Limb (tissue), 2 donors: ENCODE measurements around the gene ANKRD12.
"Not testable (repeated sequence)": the region's sequence is repeated elsewhere in the genome, so short reads cannot be mapped to it uniquely, and the experiment has no call there.

Source experiments
- DNase-seq, 2 donors: peaks; one replicate each; pipeline ENCODE4 v3.0.0-alpha.2; 2016; ENCODE audit errors: extremely low spot score in 2 of 2

ANKRD12 gene

DNA sequence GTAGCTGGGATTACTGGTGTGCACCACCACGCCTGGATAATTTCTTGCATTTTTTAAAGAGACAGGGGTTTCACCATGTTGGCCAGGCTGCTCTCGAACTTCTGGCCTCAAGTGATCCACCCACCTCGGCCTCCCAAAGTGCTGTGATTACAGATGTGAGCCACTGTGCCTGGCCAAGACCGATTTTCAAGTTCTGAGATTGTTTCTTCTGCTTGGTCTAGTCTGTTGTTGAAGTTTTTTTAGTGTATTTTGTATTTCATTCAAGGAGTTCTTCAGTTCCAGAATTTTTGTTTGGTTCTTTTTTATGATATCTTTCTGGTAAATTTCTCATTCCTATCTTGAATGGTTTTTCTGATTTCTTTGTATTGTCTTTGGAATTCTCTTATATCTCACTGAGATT is 96.4 kb downstream of the ANKRD12 start:
- no peak for DNase-seq

DNA sequence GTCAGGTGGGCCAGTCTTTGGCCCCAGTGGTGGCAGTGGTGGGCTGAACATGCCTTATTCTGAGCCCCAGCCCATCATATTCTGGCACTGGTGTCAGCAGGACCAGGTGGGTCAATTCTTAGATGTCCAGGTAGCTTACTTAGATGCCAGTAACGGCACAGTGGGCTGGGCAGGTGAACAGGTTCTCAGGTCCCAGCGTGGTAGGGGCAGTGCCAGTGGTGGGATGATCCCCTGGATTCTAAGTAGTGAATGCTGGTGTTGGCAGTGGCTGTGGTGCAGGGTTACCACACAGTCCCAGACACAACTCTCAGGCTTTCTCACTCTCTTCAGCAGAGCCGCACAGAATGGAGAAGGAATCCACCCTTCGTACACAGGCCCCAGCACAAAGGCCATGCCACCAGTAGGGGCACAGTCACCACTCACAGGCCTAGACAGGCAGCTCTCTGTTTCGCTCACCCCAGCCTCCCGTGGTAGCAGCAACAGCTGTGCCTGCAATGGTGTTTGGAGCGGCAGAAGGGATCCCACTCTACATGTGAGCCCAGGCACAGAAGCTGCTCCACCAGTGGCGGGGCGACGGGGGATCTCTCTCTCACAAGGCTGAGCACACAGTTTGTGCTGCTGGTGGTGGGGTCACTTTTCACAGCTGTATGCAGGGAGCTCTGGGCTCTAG is 97.3 kb downstream of the ANKRD12 start:
- no peak for DNase-seq

DNA sequence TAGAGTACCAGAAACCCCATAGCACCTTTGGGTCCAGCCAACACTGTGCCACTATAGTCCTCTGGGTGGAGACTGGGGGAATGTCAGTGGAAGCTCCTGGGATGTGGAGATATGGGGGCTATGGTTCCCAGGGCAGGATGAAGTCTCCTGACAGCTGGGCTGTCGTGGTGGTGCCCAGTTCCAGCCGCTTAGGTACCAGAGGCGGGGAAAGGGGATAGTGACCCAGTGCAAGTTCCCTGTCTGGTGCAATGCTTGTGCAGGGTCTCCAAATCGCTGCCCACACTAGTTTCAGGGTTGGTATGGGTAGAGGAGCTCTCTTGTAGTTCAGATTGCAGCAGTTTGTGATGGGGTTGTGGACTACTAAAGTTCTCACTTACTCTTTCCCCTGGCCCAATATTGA is 97.9 kb downstream of the ANKRD12 start:
- no peak for DNase-seq

DNA sequence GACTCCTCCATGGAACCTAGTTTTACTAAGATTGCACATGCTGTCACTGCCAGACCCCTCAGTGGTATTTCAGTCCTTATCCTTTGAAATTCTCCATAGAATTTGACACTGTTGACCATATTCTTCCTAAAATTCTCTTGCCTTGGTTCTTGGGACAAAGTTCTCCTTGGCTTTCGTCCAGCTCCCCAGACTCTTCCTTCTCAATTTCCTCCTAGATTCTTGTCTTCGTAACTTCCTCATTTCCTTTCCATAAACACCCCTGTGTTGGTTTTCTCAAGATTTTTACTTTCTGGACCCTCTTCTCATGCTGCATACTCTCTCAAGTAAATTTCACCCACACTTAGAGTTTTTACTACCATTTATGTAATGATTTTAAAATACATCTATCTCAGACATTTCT is 101.4 kb downstream of the ANKRD12 start:
- no peak for DNase-seq

DNA sequence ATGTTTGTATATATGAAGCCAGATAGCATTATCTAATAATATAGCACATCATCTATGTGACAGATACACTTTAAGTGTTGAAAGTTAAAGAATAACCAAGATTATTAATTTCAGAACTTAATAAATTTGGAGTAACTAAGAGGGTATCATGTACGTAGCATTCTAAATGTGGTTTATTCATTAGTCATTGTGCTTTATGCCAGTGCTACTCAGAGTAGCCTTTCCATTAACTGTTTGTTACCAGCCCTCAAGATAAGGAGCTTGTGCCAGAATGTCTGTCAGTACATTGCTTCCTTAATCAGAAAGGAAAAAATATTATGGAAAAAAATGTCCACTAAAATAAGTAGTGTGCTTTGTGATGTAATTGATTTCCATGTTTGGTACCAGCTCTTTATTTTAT is 103.1 kb downstream of the ANKRD12 start:
- DNase-seq, result no peak

DNA sequence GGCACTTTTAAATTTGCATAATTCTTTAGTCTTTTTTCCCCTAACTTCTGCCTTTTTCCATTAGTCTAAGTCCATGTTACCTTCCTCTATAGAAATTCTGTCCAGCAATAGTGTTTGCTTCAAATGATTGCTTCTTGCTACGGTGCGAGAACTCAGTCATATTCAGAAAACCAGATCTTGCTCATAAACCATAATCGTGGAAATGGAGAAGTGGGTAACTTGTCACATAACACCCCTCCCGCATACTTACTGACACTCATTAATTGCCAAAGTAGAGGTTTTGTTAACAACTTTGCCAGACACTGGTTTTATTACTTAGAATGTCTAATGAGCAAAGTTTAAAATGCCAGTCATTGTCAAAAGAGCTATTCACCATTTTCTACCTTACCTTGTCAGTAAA is 103.7 kb downstream of the ANKRD12 start:
- DNase-seq, result no peak

DNA sequence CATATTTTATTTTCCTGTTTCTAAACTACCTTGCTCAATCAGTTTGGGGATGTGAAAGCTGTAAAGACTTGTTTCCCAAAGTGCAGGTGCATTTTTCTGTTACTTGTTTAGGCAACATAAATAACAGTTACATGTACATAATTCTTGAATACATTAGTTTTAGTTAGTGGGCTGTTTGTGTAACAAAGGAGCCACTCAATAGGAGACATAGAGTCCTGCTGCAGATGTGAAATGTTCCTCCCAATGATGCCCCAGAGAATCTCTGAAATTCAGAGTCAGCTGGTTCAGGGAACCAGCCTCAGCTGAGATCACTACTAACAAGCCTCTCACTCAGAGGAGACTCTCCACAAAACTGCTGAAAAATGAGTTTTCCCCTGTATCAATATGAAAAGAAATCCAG is 106.4 kb downstream of the ANKRD12 start:
- DNase-seq, result no peak

DNA sequence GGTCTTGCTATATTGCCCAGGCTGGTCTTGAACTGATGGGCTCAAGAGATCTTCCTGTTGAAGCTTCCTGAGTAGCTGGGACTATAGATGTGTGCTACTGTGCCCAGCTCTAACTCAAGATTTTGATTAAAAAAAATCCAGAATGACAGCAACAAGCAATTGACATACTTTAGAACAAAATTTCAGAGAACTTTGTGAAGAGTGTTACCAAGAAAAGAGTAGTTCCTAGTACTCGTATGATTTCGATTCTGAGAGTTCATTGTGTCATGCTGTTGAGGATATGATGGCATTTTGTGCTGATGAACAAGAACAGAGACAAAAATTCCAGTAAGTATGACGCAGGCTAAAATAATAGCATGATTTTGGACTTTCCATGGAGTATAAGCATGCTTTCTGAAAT is 107.8 kb downstream of the ANKRD12 start:
- DNase-seq, result no peak

DNA sequence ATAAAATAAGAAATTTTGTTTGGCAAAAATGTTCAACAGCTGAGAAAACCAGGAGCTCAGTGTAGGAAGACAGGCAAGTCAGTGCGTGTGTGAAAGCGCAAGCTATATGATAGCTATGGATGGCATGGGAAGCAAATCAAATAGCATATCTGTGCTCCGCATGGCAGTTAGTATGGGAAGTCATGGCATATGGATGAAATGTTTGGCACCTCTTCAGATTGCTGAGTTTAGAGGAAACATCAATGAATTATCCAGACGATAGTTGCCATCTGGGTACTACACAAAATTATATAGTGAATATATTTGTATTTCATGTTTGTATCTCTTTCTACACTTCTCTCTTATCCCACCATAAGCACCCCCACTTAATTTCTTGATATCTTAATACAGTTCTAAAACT is 112.1 kb downstream of the ANKRD12 start:
- DNase-seq, result no peak

DNA sequence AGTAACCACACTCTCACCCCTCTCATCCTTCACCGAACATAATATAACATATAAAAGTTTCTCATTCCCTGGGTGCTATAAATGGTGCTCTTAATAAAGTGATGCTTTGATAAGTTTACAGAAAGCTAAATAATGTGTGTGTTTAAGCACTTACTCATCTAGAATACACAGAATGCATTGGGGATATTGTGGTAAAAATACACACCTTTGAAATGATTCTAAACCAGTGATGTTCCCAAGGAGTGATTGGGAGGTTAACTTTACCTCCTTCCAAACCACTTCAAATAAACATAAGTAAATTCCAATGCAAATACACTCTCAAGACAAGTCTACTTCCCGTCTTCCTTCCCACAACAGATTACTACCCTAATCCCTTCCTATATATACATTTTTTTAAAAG is 112.7 kb downstream of the ANKRD12 start:
- no peak for DNase-seq

DNA sequence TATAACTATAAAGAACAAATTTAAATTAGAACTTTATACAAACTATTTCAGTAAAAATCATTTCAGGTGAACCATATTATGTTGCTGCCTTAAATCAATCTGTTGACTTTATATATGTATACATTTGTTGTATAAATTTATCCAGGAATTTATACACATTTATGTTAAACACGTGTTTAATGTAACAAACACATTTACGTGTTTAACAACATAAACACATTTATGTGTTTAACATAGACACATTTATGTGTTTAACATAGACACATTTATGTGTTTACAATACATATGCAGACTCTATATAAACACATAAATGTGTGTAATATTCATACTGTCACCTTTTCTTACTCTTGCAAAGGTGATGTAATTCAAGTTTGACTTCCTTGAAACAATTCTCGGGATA is 122.6 kb downstream of the ANKRD12 start:
- no peak for DNase-seq

DNA sequence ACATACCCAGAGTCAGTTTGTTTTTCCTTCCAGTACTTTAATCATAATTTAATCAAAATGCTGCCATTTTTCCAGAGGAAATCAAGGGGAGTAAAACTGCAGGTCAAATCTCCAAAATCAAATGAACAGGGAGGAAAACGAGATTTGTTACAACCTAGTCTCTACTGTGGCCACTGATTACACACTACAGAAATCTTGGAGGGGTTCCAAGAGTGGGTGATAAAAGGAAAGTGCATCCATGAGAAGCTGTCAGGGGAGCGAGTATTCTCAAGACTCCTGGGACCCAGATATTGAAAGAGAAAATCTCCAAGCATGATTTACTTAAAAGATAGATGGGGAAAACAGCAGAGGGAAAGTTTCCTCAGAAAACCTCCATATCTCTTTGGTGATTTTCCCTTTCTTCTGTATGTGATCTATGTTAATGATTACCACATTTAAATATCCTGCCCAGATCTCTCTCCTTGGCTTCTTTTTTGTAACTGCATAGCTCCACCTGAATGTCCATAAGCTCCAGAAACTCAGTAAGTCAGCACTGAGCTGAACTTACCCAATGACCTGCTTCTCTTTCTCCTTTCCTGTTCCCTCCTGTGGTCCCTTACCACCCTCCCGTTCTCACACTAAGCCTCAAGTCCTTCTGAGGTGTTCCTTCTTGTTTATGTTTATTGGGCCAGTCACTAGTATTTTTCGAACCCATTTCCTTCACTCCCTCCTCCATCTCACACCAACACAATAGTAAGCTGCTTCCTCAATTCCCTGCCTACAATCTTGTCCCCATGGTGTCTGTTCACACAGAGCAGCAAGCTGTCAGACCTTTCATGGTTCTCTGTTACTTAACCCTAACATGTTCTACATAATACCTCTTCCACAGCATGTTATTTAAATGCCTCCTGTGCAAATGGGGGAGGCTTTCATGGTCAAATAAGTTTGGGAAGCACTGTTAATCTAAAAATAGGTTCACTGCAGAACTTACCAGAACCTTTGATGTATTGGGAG is 124.1 kb downstream of the ANKRD12 start:
- no peak for DNase-seq

DNA sequence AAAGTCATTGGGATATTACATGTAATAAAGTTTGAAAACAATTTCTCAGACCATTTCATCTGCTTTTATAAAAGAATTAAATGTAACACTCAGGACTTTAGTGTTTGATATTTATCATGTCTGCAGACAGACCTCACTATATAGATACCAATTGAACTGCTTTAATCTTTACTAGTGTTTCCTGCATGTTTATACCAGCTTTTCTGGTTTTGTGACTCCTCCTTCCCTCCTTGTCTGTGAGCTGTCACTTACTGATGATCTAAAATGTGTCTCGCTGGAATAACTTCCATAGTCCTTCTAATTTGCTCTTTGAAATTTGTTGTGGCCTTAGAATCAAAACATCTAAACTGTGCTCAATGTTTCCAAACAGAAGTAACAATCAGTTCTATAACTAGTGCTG is 126.7 kb downstream of the ANKRD12 start:
- no peak for DNase-seq

DNA sequence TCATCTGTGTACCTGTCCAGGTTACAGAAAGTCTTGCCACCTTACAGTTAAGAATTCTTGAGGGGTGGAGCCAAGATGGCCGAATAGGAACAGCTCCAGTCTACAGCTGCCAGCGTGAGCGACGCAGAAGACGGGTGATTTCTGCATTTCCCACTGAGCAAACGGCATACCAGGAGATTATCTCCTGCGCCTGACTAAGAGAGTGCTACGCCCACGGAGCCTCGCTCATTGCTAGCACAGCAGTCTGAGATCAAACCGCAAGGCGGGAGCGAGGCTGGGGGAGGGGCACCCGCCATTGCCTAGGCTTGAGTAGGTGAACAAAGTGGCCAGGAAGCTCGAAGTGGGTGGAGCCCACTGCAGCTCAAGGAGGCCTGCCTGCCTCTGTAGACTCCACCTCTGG is 128.2 kb downstream of the ANKRD12 start:
- DNase-seq, result not testable (repeated sequence)

DNA sequence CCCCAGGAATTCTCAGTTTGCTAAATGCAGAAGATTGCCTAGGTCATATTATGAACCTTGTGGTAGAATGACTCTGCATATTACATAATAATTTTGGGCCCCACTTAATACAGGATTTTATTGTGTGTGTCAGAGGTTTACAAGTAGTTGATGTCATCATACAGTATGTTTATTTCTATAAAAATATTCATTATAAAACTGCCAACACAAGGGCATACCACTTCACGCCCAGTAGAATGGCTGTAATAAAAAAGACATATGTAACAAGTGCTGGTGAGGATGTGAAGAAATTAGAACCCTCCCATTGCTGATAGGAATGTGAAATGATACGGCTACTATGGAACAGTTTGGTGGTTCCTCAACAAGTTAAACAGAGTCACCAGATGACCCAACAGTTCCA is 136.6 kb downstream of the ANKRD12 start:
- no peak for DNase-seq

DNA sequence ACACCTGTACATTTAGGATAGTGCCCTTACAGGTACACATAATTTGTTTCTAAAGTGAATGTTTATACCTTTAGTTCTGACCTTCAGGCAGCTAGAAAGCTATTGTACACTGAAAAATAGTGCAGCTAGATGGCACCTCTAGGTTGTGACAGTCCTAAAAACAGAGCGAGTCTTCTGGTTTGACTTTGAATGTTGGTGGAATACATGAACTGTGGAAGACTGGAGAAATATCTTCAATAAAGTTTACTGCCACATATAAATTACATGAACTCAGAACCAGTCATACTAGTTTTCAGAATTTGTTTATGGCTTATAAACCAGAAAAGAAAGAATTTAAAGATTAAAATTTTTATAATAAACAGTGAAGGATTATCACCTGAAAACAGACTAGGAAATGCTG is 139.3 kb downstream of the ANKRD12 start:
- DNase-seq, result no peak

DNA sequence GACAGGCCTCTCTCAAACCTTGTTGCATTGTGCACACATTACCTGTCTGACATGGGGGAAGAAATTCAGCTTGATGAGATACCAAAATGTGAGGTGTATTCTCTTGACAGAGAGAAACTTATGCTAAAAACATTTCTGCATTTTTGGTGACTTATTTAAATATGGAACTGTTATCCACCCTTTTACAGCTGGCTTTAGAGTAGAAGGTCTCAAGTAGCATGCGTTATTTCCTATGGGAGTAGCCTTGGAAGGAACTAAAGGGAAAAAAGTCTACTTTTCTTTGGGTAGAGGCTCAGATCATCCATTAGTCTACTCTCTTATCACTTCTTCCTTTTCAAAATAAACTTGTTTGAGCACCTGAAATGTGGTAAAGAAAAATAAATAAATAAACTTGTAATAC is 141.4 kb downstream of the ANKRD12 start:
- no peak for DNase-seq

DNA sequence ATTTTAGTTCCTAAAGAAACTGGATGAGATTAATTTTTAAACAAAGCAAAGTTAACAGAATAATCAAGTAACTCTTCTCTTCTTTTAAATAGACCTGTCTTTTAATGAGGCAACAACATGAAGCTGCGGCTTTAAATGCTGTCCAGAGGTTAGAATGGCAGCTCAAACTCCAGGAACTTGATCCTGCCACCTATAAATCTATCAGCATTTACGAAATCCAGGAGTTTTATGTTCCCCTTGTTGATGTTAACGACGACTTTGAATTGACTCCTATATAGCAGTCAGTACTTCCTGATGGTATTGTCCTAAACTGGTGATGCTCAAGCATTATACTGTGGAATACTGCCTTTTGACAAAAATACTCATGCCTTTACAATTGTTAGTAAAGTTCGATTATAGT is 144.3 kb downstream of the ANKRD12 start:
- DNase-seq, result no peak

DNA sequence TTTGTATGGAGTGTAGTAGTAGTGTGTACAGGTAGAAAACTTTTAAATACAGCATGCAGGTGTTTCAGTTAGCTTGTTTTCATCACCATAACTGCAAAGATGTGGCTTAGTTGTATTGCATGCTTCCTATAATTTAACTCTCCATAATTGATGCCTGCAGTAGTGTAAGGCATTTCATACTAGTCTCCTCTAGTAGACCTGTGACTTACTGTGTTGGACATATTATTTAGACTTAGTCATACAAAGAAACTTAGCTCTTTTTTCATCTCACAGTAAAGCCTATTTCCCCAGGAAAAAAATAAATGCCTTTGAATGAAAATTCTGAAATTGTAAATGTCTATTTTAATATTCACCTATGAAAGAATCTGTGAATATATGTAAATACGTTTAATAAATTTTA is 145.2 kb downstream of the ANKRD12 start:
- no peak for DNase-seq

DNA sequence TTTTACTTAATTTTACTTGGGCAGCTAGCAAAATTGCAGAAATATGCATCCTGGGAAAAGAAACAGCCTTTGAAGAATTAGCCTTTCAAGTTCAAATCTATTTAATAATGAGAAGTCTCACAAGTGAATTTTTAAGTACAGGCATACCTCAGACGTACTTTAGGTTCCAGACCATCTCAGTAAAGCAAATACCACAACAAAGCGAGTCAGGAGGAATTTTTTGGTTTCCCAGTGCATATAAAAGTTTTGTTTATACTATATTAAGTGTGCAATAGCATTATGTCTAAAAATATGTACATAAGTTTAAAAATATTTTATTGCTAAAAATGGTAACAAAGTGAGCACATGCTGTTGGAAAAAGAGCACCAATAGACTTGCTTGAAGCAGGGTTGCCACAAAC is 147.2 kb downstream of the ANKRD12 start:
- no peak for DNase-seq

DNA sequence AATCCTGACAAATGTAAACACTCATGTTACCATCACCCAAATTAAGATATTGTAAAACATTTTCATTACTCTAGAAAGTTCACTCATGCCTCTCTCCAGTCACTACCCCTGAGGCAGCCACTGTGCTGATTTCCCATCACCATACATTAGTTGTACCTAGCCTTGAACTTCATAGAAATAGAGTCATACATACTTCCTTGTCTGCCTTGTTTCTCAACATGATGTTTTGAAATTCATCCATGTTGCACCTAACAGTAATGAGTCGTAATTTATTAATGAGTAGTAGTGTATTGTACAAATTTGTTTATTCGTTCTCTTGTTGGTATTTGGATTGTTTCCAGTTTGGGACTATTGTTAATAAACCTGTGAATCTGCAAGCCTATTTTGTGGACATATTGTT is 149.0 kb downstream of the ANKRD12 start:
- no peak for DNase-seq

DNA sequence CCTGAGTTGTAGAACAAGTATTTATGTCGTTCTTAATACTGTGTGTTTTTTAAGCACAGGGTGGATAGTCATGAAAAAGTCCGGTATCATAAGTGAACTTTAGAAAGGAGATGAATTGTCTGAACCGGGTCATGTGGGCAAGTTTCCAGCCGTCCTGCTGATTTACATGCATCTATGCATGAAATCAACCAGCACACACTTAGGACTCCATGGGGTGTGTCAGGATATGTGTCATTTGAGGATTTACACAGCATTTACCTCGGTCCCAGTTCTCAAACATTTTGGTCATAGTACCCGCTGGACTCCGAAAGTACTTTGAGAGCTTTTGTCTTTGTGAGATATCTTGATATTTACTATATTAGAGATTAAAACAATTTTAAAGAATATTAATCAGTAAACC is 150.5 kb downstream of the ANKRD12 start:
- DNase-seq, result no peak

DNA sequence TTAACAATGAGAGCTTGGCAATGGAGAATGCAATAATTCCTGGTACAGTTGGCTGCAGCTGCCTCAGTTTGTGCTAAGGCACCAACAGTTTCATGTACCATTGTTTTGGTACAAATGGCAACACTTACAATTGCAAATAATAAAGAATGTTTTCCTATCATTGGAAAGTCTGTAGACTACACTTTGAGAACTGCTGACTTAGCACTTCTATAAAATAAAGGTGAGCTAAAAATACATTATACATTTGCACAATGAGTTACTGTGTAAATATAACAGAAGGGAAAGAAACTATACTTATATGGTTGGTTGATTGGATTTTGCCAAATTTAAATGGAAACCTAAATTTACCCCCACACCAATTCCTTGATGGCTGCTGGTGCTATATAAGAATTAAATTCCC is 153.1 kb downstream of the ANKRD12 start:
- no peak for DNase-seq
